NB4 (cell line): Measurements from ENCODE around the gene UTRN.

ENCODE experiments used
- CTCF ChIP-seq: IDR thresholded peaks from one replicate; pipeline ENCODE4 v1.5.1; 2012; ENCODE audit warnings: low read depth, low read length
- MAX ChIP-seq: IDR thresholded peaks from 2 replicates; pipeline ENCODE4 v1.6.1; 2011; ENCODE audit warnings: low read depth, low read length

- no peak for TF ChIP-seq CTCF
- TF ChIP-seq MAX, result no peak
Measured at GRCh38 chr6:144263786-144264185, 21.3 kb upstream of the UTRN start.
